ENCODE measurements around the gene ARMC12. TPM values are rescaled to one million over a fixed set of nuclear protein-coding genes. Genes with fewer than 3 reads are reported as not detected.
A peak's percentile ranks its signal among the peaks of the same experiment; 100 is the strongest.

ARMC12 gene
- total RNA-seq, 1 experiment from 2014 or later, result not detected

GRCh38 chr6:35751594-35751993, 14.8 kb downstream of the ARMC12 start:
- DNase-seq (ENCODE audit: low read depth, low spot score), result no peak

DNA sequence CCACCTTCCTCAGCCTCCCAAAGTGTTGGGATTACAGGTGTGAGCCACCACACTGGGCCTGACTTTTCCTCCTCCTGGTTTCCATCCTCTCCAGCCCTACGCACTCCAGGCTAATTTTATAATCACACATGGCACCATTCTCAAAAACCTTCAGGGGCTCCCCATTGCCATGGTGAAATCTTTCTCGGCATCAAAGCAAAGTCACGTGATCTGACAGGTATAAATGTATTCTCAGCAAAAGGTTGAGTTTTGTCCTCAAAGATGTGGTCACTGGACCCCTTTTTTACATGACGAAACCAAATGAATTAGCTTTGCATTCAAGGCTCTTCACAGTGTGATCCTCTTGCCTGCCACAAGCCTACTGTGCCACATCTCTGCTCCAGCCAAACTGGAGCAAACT, 15.5 kb downstream of the ARMC12 start:
- no peak for DNase-seq (ENCODE audit: low read depth, low spot score)
- in situ Hi-C loops (cut with HindIII; ENCODE audit: low pct_unique_long_range_greater_than_20kb, low sequenced_read_pairs), result no loop called here

More at GRCh38 chr6:35751594-35751993, 14.8 kb downstream of the ARMC12 start:
- in situ Hi-C loops (cut with HindIII; ENCODE audit: low pct_unique_long_range_greater_than_20kb, low sequenced_read_pairs), result no loop called here

DNA sequence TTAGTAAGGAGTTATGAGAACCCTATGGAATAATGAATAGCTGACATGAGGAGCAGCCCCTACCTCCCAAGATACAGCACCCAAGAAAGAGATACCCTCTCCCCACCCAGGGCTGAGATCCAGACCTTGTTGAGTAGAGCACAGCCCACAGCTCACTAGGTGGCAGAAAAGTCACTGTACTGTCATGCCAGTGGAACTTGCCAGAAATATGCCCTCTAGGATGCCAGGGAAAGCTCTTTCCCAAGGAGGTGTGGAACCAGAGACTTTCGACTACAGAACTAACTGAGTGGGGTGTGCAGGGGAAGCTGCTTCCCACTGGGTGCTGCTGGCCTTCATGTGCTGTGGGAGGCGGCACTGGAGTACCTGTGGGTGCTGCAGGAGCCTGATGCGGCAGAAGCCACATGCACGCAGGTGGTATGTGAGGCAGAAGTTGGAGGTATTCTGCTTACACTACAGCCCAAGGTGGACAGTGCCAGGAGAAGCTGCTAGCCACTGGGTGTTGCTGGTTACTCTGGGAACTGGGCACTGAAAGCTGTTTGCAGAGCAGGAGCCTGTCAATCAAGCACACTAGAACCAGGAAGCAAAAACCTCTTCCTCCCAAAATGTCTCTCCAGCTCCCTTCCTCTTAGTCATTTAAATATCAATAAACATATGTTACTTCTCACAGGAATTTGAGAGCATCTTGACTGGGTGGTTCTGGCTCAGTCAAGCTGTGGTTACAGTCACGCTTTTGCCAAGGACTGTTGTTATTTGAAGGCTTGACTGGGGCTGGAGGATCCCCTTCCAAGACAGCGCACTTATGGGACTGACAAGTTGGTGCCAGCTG, 17.8 kb downstream of the ARMC12 start:
- in situ Hi-C loops (cut with HindIII; ENCODE audit: low pct_unique_long_range_greater_than_20kb, low sequenced_read_pairs), result no loop called here
- DNase-seq (ENCODE audit: low read depth, low spot score), result no peak

DNA sequence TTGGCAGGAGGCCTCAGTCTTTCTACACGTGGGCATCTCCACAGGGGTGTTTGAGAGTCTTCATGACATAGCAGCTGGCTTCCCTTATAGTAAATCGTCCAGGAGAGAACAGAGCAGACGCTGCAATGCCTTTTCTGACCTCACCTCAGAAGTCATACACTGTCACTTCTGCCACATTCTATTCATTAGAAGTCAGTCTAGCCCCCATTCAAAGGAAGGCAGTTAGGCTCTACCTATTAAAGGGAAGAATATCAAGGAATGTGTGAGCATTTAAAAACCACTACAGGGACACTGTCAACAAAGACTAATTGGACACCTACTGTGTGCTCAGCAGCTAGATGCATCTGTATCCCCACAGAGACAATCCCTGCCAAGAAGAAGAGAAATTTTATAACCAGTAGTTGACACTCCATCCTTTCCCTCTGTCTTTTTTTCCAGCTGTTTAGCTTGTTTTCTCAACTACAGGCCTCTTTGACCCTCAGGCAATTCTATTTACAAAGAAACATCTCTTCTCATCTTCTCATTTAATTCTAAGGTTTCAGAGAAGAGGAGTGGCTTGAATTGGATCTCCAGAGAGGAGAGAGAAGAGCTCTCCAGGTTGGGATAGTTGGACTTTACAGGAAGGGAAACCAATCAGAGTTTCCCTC, 18.6 kb downstream of the ARMC12 start:
- in situ Hi-C loops (cut with HindIII; ENCODE audit: low pct_unique_long_range_greater_than_20kb, low sequenced_read_pairs), result no loop called here
- DNase-seq (ENCODE audit: low read depth, low spot score), result peak; percentile 63

GRCh38 chr6:35757456-35758123, 20.8 kb downstream of the ARMC12 start:
- peak; percentile 65 for DNase-seq (ENCODE audit: low read depth, low spot score)
- in situ Hi-C loops (cut with HindIII; ENCODE audit: low pct_unique_long_range_greater_than_20kb, low sequenced_read_pairs), result no loop called here

- in situ Hi-C loops (cut with HindIII; ENCODE audit: low pct_unique_long_range_greater_than_20kb, low sequenced_read_pairs), result no loop called here
- no peak for DNase-seq (ENCODE audit: low read depth, low spot score)
These were observed 22.6 kb downstream of the ARMC12 start for GRCh38 chr6:35759426-35759825.

DNA sequence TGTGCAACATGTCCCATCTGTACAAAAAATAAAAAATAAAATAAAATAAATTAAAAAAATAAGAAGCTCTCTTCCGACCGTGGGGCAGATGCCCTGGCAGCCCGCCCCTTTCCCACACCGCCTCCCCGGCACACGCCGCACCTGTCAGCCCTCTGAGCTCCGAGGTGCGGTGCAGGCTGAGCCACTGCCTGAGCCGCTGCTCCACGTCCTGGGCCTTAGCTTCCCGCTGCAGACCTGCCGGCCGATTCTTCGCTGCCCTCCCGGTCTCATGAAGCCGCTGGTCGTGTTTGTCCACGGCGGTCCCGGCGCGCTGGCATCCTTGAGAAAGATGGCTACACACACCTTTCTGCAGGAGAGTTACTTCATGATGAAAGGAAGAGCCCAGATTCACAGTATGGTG, 28.9 kb downstream of the ARMC12 start:
- DNase-seq (ENCODE audit: low read depth, low spot score), result no peak
- in situ Hi-C loops (cut with HindIII; ENCODE audit: low pct_unique_long_range_greater_than_20kb, low sequenced_read_pairs), result no loop called here

GRCh38 chr6:35769211-35769610, 32.4 kb downstream of the ARMC12 start:
- no peak for DNase-seq (ENCODE audit: low read depth, low spot score)
- in situ Hi-C loops (cut with HindIII; ENCODE audit: low pct_unique_long_range_greater_than_20kb, low sequenced_read_pairs), result no loop called here

DNA sequence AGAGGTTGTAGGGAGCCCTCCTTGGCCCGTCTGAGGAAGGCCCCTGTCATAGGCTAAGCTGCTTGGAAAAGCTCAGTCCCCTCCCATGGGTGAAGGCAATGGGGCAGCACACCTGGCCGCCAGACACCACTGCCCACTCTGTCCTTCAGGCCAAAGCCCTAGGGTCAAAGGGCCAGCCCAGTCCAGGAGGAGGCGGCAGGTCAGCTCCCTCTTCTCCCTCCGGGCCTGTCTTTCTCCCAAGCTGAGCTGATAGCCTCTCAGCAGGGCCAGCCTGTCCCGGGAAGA, 34.5 kb downstream of the ARMC12 start:
- DNase-seq (ENCODE audit: low read depth, low spot score), result no peak
- in situ Hi-C loops (cut with HindIII; ENCODE audit: low pct_unique_long_range_greater_than_20kb, low sequenced_read_pairs), result no loop called here

DNA sequence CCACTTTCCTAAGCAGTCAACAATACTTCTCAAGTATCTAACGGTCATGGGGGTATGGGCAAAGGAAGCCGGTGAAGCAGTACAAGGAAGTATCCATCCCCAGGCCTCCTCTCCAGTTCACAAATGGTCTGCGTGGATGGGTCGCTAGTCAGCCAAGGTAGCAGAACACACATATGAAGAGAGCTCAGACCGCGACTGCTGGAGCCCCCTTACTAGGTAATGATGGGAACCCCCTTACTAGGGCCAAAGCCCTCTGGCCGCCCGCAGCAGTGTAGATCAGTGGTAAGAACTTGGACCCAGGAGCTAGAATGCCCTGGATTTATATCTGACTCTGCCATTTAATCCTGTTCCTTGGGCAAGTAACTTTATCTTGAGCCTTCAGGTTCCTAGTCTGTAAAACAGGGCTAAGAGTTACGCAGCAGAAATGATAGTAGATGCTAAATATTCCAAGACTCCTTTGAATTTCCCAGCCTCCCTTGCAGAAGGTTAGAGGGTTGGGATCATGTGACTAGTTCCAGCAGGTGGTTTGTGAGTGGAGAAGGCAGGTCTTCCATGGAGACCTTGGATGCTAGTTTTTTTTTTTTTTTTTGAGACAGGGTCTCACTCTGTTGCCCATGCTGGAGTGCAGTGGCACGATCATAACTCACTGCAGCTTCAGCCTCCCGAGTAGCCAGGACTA, 37.4 kb downstream of the ARMC12 start:
- in situ Hi-C loops (cut with HindIII; ENCODE audit: low pct_unique_long_range_greater_than_20kb, low sequenced_read_pairs), result no loop called here
- DNase-seq (ENCODE audit: low read depth, low spot score), result no peak

DNA sequence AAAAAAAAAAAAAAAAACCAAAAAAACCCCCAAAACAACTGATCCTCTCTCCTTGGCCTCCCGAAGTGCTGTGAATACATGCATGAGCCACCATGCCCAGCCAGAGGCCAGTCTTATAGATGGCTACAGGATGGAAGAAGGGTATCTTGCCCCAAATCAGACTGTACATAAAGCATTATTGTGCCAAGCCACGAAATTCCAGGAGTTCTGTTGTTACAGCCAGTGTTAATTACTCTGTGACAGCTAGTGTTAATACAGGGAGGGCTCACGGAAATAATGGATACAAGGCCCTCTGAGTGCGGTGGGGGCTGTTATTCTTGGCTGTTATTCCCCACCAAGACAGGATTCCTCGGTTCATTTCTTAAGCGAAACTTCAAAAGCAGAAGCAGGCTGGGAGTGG, 38.2 kb downstream of the ARMC12 start:
- in situ Hi-C loops (cut with HindIII; ENCODE audit: low pct_unique_long_range_greater_than_20kb, low sequenced_read_pairs), result no loop called here
- no peak for DNase-seq (ENCODE audit: low read depth, low spot score)

DNA sequence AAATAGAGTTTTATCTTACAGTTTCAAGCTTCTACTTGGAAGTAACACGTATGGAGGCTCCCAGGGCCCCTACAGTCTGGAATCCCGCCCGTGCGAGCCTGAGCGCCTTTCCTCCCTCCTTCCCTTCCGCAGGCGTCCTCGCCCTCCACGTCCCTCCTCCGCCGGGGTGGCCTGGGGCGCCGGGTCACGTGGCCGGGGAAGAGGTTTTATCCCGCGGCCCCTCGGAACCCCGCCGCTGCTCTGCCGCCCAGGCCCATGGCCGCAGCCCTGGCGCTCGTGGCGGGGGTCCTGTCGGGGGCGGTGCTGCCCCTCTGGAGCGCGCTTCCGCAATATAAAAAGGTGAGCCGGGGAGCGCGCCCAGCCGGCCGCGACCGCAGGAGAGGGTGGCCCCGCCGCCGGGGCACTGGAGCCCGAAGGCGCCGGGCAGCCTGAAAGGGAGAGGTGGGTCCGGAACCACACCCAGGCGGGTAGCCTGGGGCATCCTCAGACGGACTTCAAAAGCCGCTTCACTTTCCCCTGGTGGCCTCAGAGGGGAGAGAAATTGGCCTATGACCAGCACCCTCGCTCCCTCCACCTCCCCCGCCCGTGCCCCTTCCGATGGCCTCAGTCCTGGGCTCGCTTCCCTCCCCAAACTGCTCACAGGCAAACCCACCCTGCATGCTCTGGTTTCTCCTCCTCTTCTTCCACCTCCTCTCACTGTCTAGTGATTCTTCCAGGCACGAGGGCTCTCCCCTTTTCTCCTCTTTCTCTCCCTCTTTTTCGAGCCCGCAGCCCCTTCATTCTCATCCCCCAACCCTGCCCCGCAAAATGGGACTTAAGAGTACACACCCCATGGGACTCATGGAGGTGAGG, 39.8 kb downstream of the ARMC12 start, which contains the start of gene CLPSL2:
TSS of gene CLPSL2 (plus strand) at position 235 of the 852 bp plus-strand sequence. CDS start at position 256, 21 bp downstream.
- in situ Hi-C loops (cut with HindIII; ENCODE audit: low pct_unique_long_range_greater_than_20kb, low sequenced_read_pairs), result no loop called here
- DNase-seq (ENCODE audit: low read depth, low spot score), result no peak

- in situ Hi-C loops (cut with HindIII; ENCODE audit: low pct_unique_long_range_greater_than_20kb, low sequenced_read_pairs), result no loop called here
These were observed 40.7 kb downstream of the ARMC12 start for GRCh38 chr6:35777356-35778102.

GRCh38 chr6:35778437-35778836, 41.6 kb downstream of the ARMC12 start:
- no peak for DNase-seq (ENCODE audit: low read depth, low spot score)
- in situ Hi-C loops (cut with HindIII; ENCODE audit: low pct_unique_long_range_greater_than_20kb, low sequenced_read_pairs), result no loop called here

More at GRCh38 chr6:35777356-35778102, 40.7 kb downstream of the ARMC12 start:
- no peak for DNase-seq (ENCODE audit: low read depth, low spot score)

DNA sequence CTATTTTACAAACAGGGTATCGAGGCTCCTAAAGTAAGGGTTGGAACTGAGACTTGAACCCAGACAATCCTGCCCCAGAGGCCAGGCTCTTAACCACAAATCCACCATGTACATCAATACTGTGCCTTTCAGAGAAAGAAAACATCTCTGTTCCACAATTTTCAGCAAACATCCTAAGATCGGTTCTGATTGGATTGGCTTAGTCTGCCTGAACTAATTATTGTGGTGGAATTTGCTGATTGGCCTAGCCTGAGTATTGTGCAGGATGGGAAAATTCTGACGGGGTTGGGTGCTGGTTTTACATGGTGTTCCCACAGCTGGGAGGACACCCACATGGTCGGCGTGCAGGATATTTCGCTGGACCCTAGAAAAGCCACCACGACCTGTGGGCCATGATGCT, 43.9 kb downstream of the ARMC12 start, which contains the start of gene CLPSL1:
TSS of gene CLPSL1 (plus strand) at position 301 of the 400 bp plus-strand sequence. CDS start at position 393, 92 bp downstream.
- no peak for DNase-seq (ENCODE audit: low read depth, low spot score)
- in situ Hi-C loops (cut with HindIII; ENCODE audit: low pct_unique_long_range_greater_than_20kb, low sequenced_read_pairs), result no loop called here

- in situ Hi-C loops (cut with HindIII; ENCODE audit: low pct_unique_long_range_greater_than_20kb, low sequenced_read_pairs), result no loop called here
- no peak for DNase-seq (ENCODE audit: low read depth, low spot score)
These were observed 44.5 kb downstream of the ARMC12 start for GRCh38 chr6:35781290-35781689.

DNA sequence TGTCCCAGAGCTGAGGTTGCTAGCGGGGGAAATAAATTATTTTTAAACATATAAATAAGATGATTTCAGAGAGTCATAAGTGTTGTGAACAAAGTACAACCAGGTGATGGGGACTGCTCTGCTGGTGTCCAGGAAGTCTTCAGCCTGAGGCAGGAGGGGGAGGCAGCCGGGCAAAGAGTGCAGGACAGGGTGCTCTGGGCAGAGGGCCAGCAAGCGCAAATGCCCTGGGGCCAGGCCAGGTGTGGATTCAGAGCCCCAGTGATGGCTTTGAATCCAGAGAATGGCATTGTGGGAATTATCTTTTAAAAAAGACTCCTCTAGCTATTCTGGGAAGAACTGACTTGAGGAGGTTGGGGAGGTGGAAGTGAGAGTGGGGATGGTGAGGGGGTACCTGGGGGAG, 45.6 kb downstream of the ARMC12 start:
- in situ Hi-C loops (cut with HindIII; ENCODE audit: low pct_unique_long_range_greater_than_20kb, low sequenced_read_pairs), result no loop called here
- DNase-seq (ENCODE audit: low read depth, low spot score), result no peak
